ENCODE results near the gene IFITM2. TPM values are rescaled to one million over a fixed set of nuclear protein-coding genes. Genes with fewer than 3 reads are reported as not detected.

Gene IFITM2
- total and polyA plus RNA-seq, 2 of the 4 experiments (the other 2 are of a cell fraction), result 31.2 to 564 TPM

GRCh38 chr11:303363-303762, 4.3 kb upstream of the IFITM2 start:
- no peak overlapping the region for H2BK15ac ChIP-seq (ENCODE audit: low read depth, low read length)
- no peak overlapping the region for H2AK5ac ChIP-seq (ENCODE audit: low read depth, low read length)
- ATAC-seq (ENCODE audit: low read depth) (no peak), DNase-seq (no peak)
- no peak overlapping the region for H3K4me2 ChIP-seq (ENCODE audit: low read depth, low read length)
- ChIA-PET POLR2A (ENCODE audit: unreplicated experiment) (no interaction called here), CTCF (no interaction called here)
- no peak overlapping the region for H3K27ac ChIP-seq (ENCODE audit: insufficient read depth, low read length)
- no peaks in the 10 kb centered on the region for H3K79me1 ChIP-seq (ENCODE audit: low read depth in 1 of 2, low read length in 2 of 2)
- H3K23ac ChIP-seq (ENCODE audit: low read depth, low read length), result no peak overlapping the region
- H2AK9ac ChIP-seq (replicated peaks; ENCODE audit: low read depth, low read length, poor library complexity), result no peak overlapping the region
- H2BK20ac ChIP-seq (ENCODE audit: low read depth, low read length), result no peak overlapping the region
- H2AFZ ChIP-seq (replicated peaks; ENCODE audit: low read length, poor library complexity), result no peak overlapping the region
- H2BK120ac ChIP-seq (ENCODE audit: low read depth, low read length), result no peak overlapping the region
- H3K4ac ChIP-seq (ENCODE audit: low read depth, low read length), result no peak overlapping the region
- H3K4me1 ChIP-seq (ENCODE audit: control insufficient read depth, insufficient read depth, low read length), result peaks cover 2% of the 10 kb centered on the region; the same call in 1 of the 2 replicates
- H3K4me3 ChIP-seq (ENCODE audit: insufficient read depth, low read depth, low read length), result no peak overlapping the region
- no peaks in the 10 kb centered on the region for H4K20me1 ChIP-seq (ENCODE audit: insufficient read depth, low read length)
- no peaks in the 10 kb centered on the region for H3K9me1 ChIP-seq (ENCODE audit: insufficient read depth, low read length)
- no peak overlapping the region for H4K91ac ChIP-seq (ENCODE audit: insufficient read depth, low read depth, low read length)
- H4K8ac ChIP-seq (ENCODE audit: low read depth in 2 of 2, low read length in 2 of 2), result no peak overlapping the region
- H3K9me3 ChIP-seq (ENCODE audit: control insufficient read depth, insufficient read depth, low read length), result no peaks in the 10 kb centered on the region
- no peak overlapping the region for H3K14ac ChIP-seq (replicated peaks; ENCODE audit: low read depth, low read length)
- H2BK5ac ChIP-seq (ENCODE audit: low read depth, low read length, poor library complexity, severe bottlenecking), result no peak overlapping the region
- TF ChIP-seq BHLHE40 (IDR thresholded peaks at IDR 0.05; ENCODE audit: low read depth, low read length), result no peak
- TF ChIP-seq RFX5 (IDR thresholded peaks at IDR 0.05; ENCODE audit: low read depth, low read length), result no peak
- no peak for TF ChIP-seq RAD21 (IDR thresholded peaks at IDR 0.05; ENCODE audit: low read length)
- TF ChIP-seq, protein P1, sequence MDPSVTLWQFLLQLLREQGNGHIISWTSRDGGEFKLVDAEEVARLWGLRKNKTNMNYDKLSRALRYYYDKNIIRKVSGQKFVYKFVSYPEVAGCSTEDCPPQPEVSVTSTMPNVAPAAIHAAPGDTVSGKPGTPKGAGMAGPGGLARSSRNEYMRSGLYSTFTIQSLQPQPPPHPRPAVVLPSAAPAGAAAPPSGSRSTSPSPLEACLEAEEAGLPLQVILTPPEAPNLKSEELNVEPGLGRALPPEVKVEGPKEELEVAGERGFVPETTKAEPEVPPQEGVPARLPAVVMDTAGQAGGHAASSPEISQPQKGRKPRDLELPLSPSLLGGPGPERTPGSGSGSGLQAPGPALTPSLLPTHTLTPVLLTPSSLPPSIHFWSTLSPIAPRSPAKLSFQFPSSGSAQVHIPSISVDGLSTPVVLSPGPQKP (IDR thresholded peaks at IDR 0.05; ENCODE audit: borderline replicate concordance, low read depth, low read length), result no peak
- TF ChIP-seq RCOR1 (IDR thresholded peaks at IDR 0.05; ENCODE audit: insufficient replicate concordance, low read length), result no peak
- TF ChIP-seq, protein P2, sequence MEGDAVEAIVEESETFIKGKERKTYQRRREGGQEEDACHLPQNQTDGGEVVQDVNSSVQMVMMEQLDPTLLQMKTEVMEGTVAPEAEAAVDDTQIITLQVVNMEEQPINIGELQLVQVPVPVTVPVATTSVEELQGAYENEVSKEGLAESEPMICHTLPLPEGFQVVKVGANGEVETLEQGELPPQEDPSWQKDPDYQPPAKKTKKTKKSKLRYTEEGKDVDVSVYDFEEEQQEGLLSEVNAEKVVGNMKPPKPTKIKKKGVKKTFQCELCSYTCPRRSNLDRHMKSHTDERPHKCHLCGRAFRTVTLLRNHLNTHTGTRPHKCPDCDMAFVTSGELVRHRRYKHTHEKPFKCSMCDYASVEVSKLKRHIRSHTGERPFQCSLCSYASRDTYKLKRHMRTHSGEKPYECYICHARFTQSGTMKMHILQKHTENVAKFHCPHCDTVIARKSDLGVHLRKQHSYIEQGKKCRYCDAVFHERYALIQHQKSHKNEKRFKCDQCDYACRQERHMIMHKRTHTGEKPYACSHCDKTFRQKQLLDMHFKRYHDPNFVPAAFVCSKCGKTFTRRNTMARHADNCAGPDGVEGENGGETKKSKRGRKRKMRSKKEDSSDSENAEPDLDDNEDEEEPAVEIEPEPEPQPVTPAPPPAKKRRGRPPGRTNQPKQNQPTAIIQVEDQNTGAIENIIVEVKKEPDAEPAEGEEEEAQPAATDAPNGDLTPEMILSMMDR (conservative IDR thresholded peaks at IDR 0.05; ENCODE audit: low read depth, low read length), result no peak
- no peak for TF ChIP-seq CHD1 (IDR thresholded peaks at IDR 0.05; ENCODE audit: low read depth, low read length)
- TF ChIP-seq FOS (IDR thresholded peaks at IDR 0.05; ENCODE audit: low read depth, low read length), result no peak
- TF ChIP-seq MXI1 (IDR thresholded peaks at IDR 0.05; ENCODE audit: borderline replicate concordance, low read depth, low read length), result no peak
- TF ChIP-seq NFE2L2 (IDR thresholded peaks at IDR 0.05; ENCODE audit: low read depth, low read length), result no peak
- no peak for TF ChIP-seq SMC3 (IDR thresholded peaks at IDR 0.05; ENCODE audit: low read depth, low read length)
- no peak for TF ChIP-seq MAFK (IDR thresholded peaks at IDR 0.05; ENCODE audit: low read depth, low read length)
- no peak for TF ChIP-seq POLR2A (IDR thresholded peaks at IDR 0.05; ENCODE audit: low read depth, low read length)
- TF ChIP-seq CEBPB (IDR thresholded peaks at IDR 0.05; ENCODE audit: low read depth, low read length), result no peak
- no peak for TF ChIP-seq MAZ (IDR thresholded peaks at IDR 0.05; ENCODE audit: borderline replicate concordance, low read depth, low read length)
- TF ChIP-seq USF2 (IDR thresholded peaks at IDR 0.05; ENCODE audit: low read depth, low read length), result no peak
- BruUV-seq (replicated peaks), result no TSS peak
- 60% methylated on average over 1 of the region's 12 CpGs; no CpG with 5 or more reads in 1 of the 2 experiments for WGBS, 2 experiments (ENCODE audit: extremely low coverage in 2 of 2, insufficient read length in 1 of 2)
- no peak overlapping the region for H4K5ac ChIP-seq (ENCODE audit: low read depth, low read length)
- in situ Hi-C loops (cut with MboI; ENCODE audit: low sequenced_read_pairs) (loop anchor here (10.0 kb wide), 2 partner anchors 51 to 151 kb away; partner anchors contain the start of gene PTDSS2), intact Hi-C loops (cut with micrococcal nuclease) (no loop called here), dilution Hi-C loops (cut with HindIII; ENCODE audit: low sequenced_read_pairs, unreplicated experiment) (no loop called here)
- H3K9ac ChIP-seq (ENCODE audit: low read depth, low read length), result no peak overlapping the region
- H3K27me3 ChIP-seq (ENCODE audit: control insufficient read depth, insufficient read depth, low read length), result peaks cover 8% of the 10 kb centered on the region
- H3K56ac ChIP-seq (ENCODE audit: extremely low read depth, insufficient read depth, low read length), result no peak overlapping the region
- H3K36me3 ChIP-seq (ENCODE audit: control insufficient read depth, insufficient read depth, low read length), result no peaks in the 10 kb centered on the region
- no peak overlapping the region for H3K18ac ChIP-seq (ENCODE audit: low read depth, low read length)

All from IMR-90 (cell line).